Suprapubic skin (tissue), 4 donors: ENCODE results near the gene SKI. TPM values are rescaled to one million over a fixed set of nuclear protein-coding genes. Genes with fewer than 3 reads are reported as not detected.

Experiments
- DNase-seq, 2 donors: peaks; one replicate each; pipeline ENCODE4 v3.0.0-alpha.2; 2019; ENCODE audit warnings: low spot score in 2 of 2
- H3K27ac ChIP-seq: fragments of 200-600 bp; sonication (generic); one replicate; pipeline ENCODE4 v1.5.1; 2019
- H3K27me3 ChIP-seq: fragments of 200-600 bp; sonication (generic); one replicate; pipeline ENCODE4 v1.5.1; 2019
- H3K36me3 ChIP-seq: fragments of 200-600 bp; sonication (generic); one replicate; pipeline ENCODE4 v1.5.1; 2019
- H3K4me1 ChIP-seq: fragments of 200-600 bp; sonication (generic); one replicate; pipeline ENCODE4 v1.5.1; 2019
- H3K4me3 ChIP-seq: fragments of 200-600 bp; sonication (generic); one replicate; pipeline ENCODE4 v1.5.1; 2019; ENCODE audit warnings: mild to moderate bottlenecking
- H3K9me3 ChIP-seq: fragments of 200-600 bp; sonication (generic); one replicate; pipeline ENCODE4 v1.5.1; 2019
- EP300 ChIP-seq: sonication (generic); formaldehyde crosslinking; IDR thresholded peaks from one replicate; pipeline ENCODE4 v1.6.1; 2017; ENCODE audit warnings: antibody characterized with exemption
- POLR2A ChIP-seq, 2 donors: fragments of 450-650 bp; IDR thresholded peaks; one replicate each; pipeline ENCODE4 v1.6.1; 2017; ENCODE audit warnings: antibody characterized with exemption in 2 of 2, mild to moderate bottlenecking in 2 of 2, moderate library complexity in 2 of 2
- POLR2AphosphoS5 ChIP-seq, 3 donors: sonication (generic); formaldehyde crosslinking; IDR thresholded peaks; one replicate each; pipeline ENCODE4 v1.6.1; 2017; ENCODE audit warnings: antibody characterized with exemption in 3 of 3
- WGBS: methylation state at CpG from one replicate; pipeline ENCODE4 v1.1.5; 2018; 5-methylcytosine and 5-hydroxymethylcytosine counted together
- total RNA-seq, 4 donors: library from RNA; depleted of rRNA; stranded (reverse); fragments of >200 nt; gene quantifications; one replicate each; pipeline ENCODE4 v1.1.0, GENCODE V29; 2016
- TF ChIP-seq, protein P1 (sequence below), 2 donors: fragments of 200-600 bp in 1 of 2; fragments of 450-650 bp in 1 of 2; sonication (generic) in 1 of 2; IDR thresholded peaks; one replicate each; pipeline ENCODE4 v1.5.1; 2016 to 2019; ENCODE audit warnings: antibody characterized with exemption in 2 of 2, mild to moderate bottlenecking in 1 of 2, moderate library complexity in 1 of 2

The SKI gene
- total RNA-seq, 4 donors from 2014 or later: 51.8 to 91.2 (median 68.1) TPM

GRCh38 chr1:2283371-2283990 lies 55.4 kb downstream of the SKI start:
- 84% methylated on average over 17 of the region's 21 CpGs for WGBS
- peaks cover 38% of the 10 kb centered on the region for H3K4me1 ChIP-seq
- no peaks in the 10 kb centered on the region for H3K9me3 ChIP-seq
- H3K4me3 ChIP-seq: no peak overlapping the region
- TF ChIP-seq POLR2AphosphoS5 (IDR thresholded peaks at IDR 0.05) (no peak), POLR2A (IDR thresholded peaks at IDR 0.05) (no peak), EP300 (no peak)
- TF ChIP-seq, protein P1, sequence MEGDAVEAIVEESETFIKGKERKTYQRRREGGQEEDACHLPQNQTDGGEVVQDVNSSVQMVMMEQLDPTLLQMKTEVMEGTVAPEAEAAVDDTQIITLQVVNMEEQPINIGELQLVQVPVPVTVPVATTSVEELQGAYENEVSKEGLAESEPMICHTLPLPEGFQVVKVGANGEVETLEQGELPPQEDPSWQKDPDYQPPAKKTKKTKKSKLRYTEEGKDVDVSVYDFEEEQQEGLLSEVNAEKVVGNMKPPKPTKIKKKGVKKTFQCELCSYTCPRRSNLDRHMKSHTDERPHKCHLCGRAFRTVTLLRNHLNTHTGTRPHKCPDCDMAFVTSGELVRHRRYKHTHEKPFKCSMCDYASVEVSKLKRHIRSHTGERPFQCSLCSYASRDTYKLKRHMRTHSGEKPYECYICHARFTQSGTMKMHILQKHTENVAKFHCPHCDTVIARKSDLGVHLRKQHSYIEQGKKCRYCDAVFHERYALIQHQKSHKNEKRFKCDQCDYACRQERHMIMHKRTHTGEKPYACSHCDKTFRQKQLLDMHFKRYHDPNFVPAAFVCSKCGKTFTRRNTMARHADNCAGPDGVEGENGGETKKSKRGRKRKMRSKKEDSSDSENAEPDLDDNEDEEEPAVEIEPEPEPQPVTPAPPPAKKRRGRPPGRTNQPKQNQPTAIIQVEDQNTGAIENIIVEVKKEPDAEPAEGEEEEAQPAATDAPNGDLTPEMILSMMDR (IDR thresholded peaks at IDR 0.05): no peak
- H3K27ac ChIP-seq: no peak overlapping the region
- DNase-seq: no peak
- no peaks in the 10 kb centered on the region for H3K36me3 ChIP-seq
- H3K27me3 ChIP-seq: no peaks in the 10 kb centered on the region

- WGBS: 77% methylated on average over 7 of the region's 27 CpGs
- no peak for DNase-seq
- no peak overlapping the region for H3K27ac ChIP-seq
- no peak overlapping the region for H3K4me3 ChIP-seq
- no peaks in the 10 kb centered on the region for H3K27me3 ChIP-seq
- H3K9me3 ChIP-seq: no peaks in the 10 kb centered on the region
- no peaks in the 10 kb centered on the region for H3K36me3 ChIP-seq
- H3K4me1 ChIP-seq: peaks cover 38% of the 10 kb centered on the region
- TF ChIP-seq, protein P1 (IDR thresholded peaks at IDR 0.05): no peak
- TF ChIP-seq EP300: no peak
- no peak for TF ChIP-seq POLR2AphosphoS5 (IDR thresholded peaks at IDR 0.05)
- TF ChIP-seq POLR2A (IDR thresholded peaks at IDR 0.05): no peak
Observed at GRCh38 chr1:2283991-2284895, 56.1 kb downstream of the SKI start.

DNA sequence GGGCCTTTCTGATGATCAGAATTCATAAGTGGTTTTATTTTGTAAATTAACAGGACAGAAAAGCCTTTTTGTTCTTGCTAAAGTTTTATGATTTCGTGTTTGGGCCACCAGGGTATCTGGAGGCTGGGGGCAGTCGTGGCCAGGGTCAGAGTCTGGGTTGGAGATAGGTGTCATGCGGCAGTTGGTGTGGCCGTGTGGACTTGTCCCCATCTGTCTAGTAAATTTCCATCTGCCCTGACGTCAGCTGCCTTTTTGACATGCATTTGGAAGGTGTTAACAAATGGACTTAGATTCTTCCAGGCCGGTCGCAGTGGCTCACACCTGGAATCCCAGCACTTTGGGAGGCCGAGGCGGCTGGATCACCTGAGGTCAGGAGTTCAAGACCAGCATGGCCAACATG lies 56.8 kb downstream of the SKI start:
- Histone ChIP-seq H3K9me3 (no peaks in the 10 kb centered on the region), H3K27ac (no peak overlapping the region), H3K27me3 (no peaks in the 10 kb centered on the region), H3K36me3 (no peaks in the 10 kb centered on the region), H3K4me1 (peaks cover 38% of the 10 kb centered on the region), H3K4me3 (no peak overlapping the region)
- no peak for DNase-seq
- no peak for TF ChIP-seq POLR2A (IDR thresholded peaks at IDR 0.05)
- TF ChIP-seq, protein P1 (IDR thresholded peaks at IDR 0.05): no peak
- 90% methylated on average over 9 of the region's 9 CpGs for WGBS

DNA sequence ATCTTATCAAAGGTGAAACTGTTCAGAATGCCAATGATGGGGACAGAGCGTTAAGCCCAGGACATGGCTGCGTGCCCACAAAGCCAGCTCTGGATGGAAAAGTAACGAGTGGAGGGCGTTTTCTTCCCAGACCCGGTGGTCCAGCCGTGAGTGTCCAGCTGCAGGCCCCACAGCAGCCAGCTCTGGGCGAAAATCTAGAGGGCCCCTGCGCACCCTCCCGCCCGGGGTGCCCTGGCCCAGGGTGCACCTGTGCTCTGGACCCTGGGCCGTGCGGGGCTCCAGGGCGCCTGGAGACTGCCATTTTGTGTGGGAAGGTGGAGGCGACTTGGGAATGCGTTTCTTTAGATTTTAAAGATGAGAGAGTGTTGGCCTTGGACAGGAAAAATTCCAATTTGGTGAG lies 58.8 kb downstream of the SKI start:
- peaks cover 54% of the 10 kb centered on the region for H3K4me1 ChIP-seq
- 91% methylated on average over 14 of the region's 15 CpGs for WGBS
- no peaks in the 10 kb centered on the region for H3K36me3 ChIP-seq
- no peak for DNase-seq
- TF ChIP-seq, protein P1 (IDR thresholded peaks at IDR 0.05): no peak
- TF ChIP-seq POLR2A (IDR thresholded peaks at IDR 0.05) (no peak), POLR2AphosphoS5 (IDR thresholded peaks at IDR 0.05) (no peak), EP300 (no peak)
- H3K27me3 ChIP-seq: no peaks in the 10 kb centered on the region
- no peaks in the 10 kb centered on the region for H3K9me3 ChIP-seq
- no peak overlapping the region for H3K27ac ChIP-seq
- no peak overlapping the region for H3K4me3 ChIP-seq

GRCh38 chr1:2287649-2288048 lies 59.5 kb downstream of the SKI start:
- H3K4me3 ChIP-seq: no peak overlapping the region
- no peaks in the 10 kb centered on the region for H3K27me3 ChIP-seq
- no peaks in the 10 kb centered on the region for H3K36me3 ChIP-seq
- no peak for DNase-seq
- peaks cover 61% of the 10 kb centered on the region for H3K4me1 ChIP-seq
- no peak overlapping the region for H3K27ac ChIP-seq
- TF ChIP-seq POLR2A (IDR thresholded peaks at IDR 0.05) (no peak), EP300 (no peak), POLR2AphosphoS5 (IDR thresholded peaks at IDR 0.05) (no peak)
- TF ChIP-seq, protein P1 (IDR thresholded peaks at IDR 0.05): no peak
- WGBS: 87% methylated on average over 12 of the region's 14 CpGs
- H3K9me3 ChIP-seq: no peaks in the 10 kb centered on the region
